ENCODE data around the gene CD109. TPM values are rescaled to one million over a fixed set of nuclear protein-coding genes. Genes with fewer than 3 reads are reported as not detected.

CD109 gene
- total and polyA plus RNA-seq, 2 of the 4 experiments (the other 2 are of a cell fraction): 3.6 to 5.0 TPM

DNA sequence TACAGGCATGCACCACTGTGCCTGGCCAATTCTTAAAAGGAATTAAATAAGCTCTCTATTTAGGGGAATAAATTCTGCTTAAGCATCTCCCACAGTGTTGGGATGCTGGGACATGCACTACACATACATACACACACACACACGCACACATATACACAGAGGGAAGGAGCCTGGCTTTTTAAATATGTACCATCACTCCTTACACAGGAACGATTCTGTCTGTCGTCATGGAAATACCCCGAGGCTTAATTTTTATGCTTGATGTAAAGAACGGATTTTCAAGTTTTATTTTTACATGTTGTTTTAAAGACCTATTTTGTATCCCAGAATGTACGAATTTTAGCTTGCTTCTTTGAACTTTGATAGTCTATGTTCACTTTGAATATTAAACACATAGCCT, 95.3 kb downstream of the CD109 start:
- dilution Hi-C loops (cut with HindIII; ENCODE audit: low sequenced_read_pairs, unreplicated experiment): no loop called here
- WGBS, 2 experiments (ENCODE audit: extremely low coverage in 2 of 2, insufficient read length in 1 of 2): no CpG with 5 or more reads among the region's 6 CpGs
- POLR2A ChIA-PET (ENCODE audit: unreplicated experiment): interaction anchor here (0.6 kb wide), 1 partner anchor 146 kb away, joined by 6 read pairs; no protein-coding TSS in a partner anchor

More for the DNA sequence above, 95.3 kb downstream of the CD109 start:
- no peak overlapping the region for H4K5ac ChIP-seq (ENCODE audit: low read depth, low read length)
- intact Hi-C loops (cut with micrococcal nuclease): no loop called here
- no peak overlapping the region for H2BK120ac ChIP-seq (ENCODE audit: low read depth, low read length)
- ATAC-seq (ENCODE audit: low read depth) (no peak), DNase-seq (no peak)
- BruUV-seq (replicated peaks): no TSS peak
- H4K20me1 ChIP-seq (ENCODE audit: insufficient read depth, low read length): no peaks in the 10 kb centered on the region
- H3K23ac ChIP-seq (ENCODE audit: low read depth, low read length): no peak overlapping the region
- H4K8ac ChIP-seq (ENCODE audit: low read depth in 2 of 2, low read length in 2 of 2): no peak overlapping the region
- H3K14ac ChIP-seq (replicated peaks; ENCODE audit: low read depth, low read length): no peak overlapping the region
- no peak overlapping the region for H3K4me3 ChIP-seq (ENCODE audit: insufficient read depth, low read depth, low read length)
- H3K79me1 ChIP-seq (ENCODE audit: low read depth in 1 of 2, low read length in 2 of 2): no peaks in the 10 kb centered on the region
- no peak overlapping the region for H3K9ac ChIP-seq (ENCODE audit: low read depth, low read length)
- H3K4ac ChIP-seq (ENCODE audit: low read depth, low read length): no peak overlapping the region
- H3K4me2 ChIP-seq (ENCODE audit: low read depth, low read length): no peak overlapping the region
- no peak overlapping the region for H2AK9ac ChIP-seq (replicated peaks; ENCODE audit: low read depth, low read length, poor library complexity)
- no peak overlapping the region for H3K27ac ChIP-seq (ENCODE audit: insufficient read depth, low read length)
- no peaks in the 10 kb centered on the region for H3K9me3 ChIP-seq (ENCODE audit: control insufficient read depth, insufficient read depth, low read length)
- H3K9me1 ChIP-seq (ENCODE audit: insufficient read depth, low read length): peaks cover 9% of the 10 kb centered on the region; the same call in 1 of the 2 replicates
- in situ Hi-C loops (cut with MboI; ENCODE audit: low sequenced_read_pairs): no loop called here
- TF ChIP-seq RAD21 (IDR thresholded peaks at IDR 0.05; ENCODE audit: low read length): no peak
- no peak for TF ChIP-seq RFX5 (IDR thresholded peaks at IDR 0.05; ENCODE audit: low read depth, low read length)
- TF ChIP-seq, protein P1, sequence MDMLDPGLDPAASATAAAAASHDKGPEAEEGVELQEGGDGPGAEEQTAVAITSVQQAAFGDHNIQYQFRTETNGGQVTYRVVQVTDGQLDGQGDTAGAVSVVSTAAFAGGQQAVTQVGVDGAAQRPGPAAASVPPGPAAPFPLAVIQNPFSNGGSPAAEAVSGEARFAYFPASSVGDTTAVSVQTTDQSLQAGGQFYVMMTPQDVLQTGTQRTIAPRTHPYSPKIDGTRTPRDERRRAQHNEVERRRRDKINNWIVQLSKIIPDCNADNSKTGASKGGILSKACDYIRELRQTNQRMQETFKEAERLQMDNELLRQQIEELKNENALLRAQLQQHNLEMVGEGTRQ (IDR thresholded peaks at IDR 0.05; ENCODE audit: low read depth, low read length): no peak
- no peak for TF ChIP-seq MXI1 (IDR thresholded peaks at IDR 0.05; ENCODE audit: borderline replicate concordance, low read depth, low read length)
- TF ChIP-seq RCOR1 (IDR thresholded peaks at IDR 0.05; ENCODE audit: insufficient replicate concordance, low read length): no peak
- no peak for TF ChIP-seq SMC3 (IDR thresholded peaks at IDR 0.05; ENCODE audit: low read depth, low read length)
- no peak for TF ChIP-seq FOS (IDR thresholded peaks at IDR 0.05; ENCODE audit: low read depth, low read length)
- no peak for TF ChIP-seq CEBPB (IDR thresholded peaks at IDR 0.05; ENCODE audit: low read depth, low read length)
- no peak for TF ChIP-seq BHLHE40 (IDR thresholded peaks at IDR 0.05; ENCODE audit: low read depth, low read length)
- no peak for TF ChIP-seq MAZ (IDR thresholded peaks at IDR 0.05; ENCODE audit: borderline replicate concordance, low read depth, low read length)
- no peak for TF ChIP-seq CHD1 (IDR thresholded peaks at IDR 0.05; ENCODE audit: low read depth, low read length)
- no peak for TF ChIP-seq MAFK (IDR thresholded peaks at IDR 0.05; ENCODE audit: low read depth, low read length)
- no peak for TF ChIP-seq NFE2L2 (IDR thresholded peaks at IDR 0.05; ENCODE audit: low read depth, low read length)
- no peak for TF ChIP-seq ELK1 (IDR thresholded peaks at IDR 0.05; ENCODE audit: borderline replicate concordance, low read depth, low read length)
- TF ChIP-seq POLR2A (IDR thresholded peaks at IDR 0.05; ENCODE audit: low read depth, low read length): no peak
- TF ChIP-seq CTCF (conservative IDR thresholded peaks at IDR 0.05; ENCODE audit: low read depth, low read length): no peak
- peaks cover 2% of the 10 kb centered on the region; the same call in 1 of the 2 replicates for H3K4me1 ChIP-seq (ENCODE audit: control insufficient read depth, insufficient read depth, low read length)
- H3K27me3 ChIP-seq (ENCODE audit: control insufficient read depth, insufficient read depth, low read length): no peaks in the 10 kb centered on the region
- peaks cover 5% of the 10 kb centered on the region; the same call in 1 of the 2 replicates for H3K36me3 ChIP-seq (ENCODE audit: control insufficient read depth, insufficient read depth, low read length)
- no peak overlapping the region for H4K91ac ChIP-seq (ENCODE audit: insufficient read depth, low read depth, low read length)
- no peak overlapping the region for H2BK15ac ChIP-seq (ENCODE audit: low read depth, low read length)
- no peak overlapping the region for H3K56ac ChIP-seq (ENCODE audit: extremely low read depth, insufficient read depth, low read length)
- H3K18ac ChIP-seq (ENCODE audit: low read depth, low read length): no peak overlapping the region
- CTCF ChIA-PET: no interaction called here
- H2BK20ac ChIP-seq (ENCODE audit: low read depth, low read length): no peak overlapping the region
- H2AK5ac ChIP-seq (ENCODE audit: low read depth, low read length): no peak overlapping the region
- no peak overlapping the region for H2AFZ ChIP-seq (replicated peaks; ENCODE audit: low read length, poor library complexity)
- H2BK5ac ChIP-seq (ENCODE audit: low read depth, low read length, poor library complexity, severe bottlenecking): no peak overlapping the region

All from IMR-90 (cell line).